Mesenchymal stem cell (in vitro differentiated cells and primary cell): ENCODE results near the gene LRIG1.

ENCODE experiments used
- DNase-seq: peaks from one replicate; pipeline ENCODE4 v3.0.0-alpha.2; 2013
- H2AFZ ChIP-seq: one replicate; pipeline ENCODE4 v1.6.1; 2013; ENCODE audit warnings: low read depth, mild to moderate bottlenecking, control low read depth, inconsistent platforms, low read length, moderate library complexity
- H2AK5ac ChIP-seq: 2 replicates; pipeline ENCODE4 v1.6.1; 2013; ENCODE audit warnings: low read length, moderate library complexity, mild to moderate bottlenecking, inconsistent platforms; ENCODE audit not compliant: severe bottlenecking
- H2BK120ac ChIP-seq: one replicate; pipeline ENCODE4 v1.6.1; 2013; ENCODE audit warnings: low read depth, mild to moderate bottlenecking, inconsistent platforms, low read length, moderate library complexity
- H2BK12ac ChIP-seq, 2 experiments: one replicate each; pipeline ENCODE4 v1.6.1; 2013; ENCODE audit warnings: inconsistent platforms in 2 of 2, low read length in 2 of 2, mild to moderate bottlenecking in 2 of 2, moderate library complexity in 2 of 2, control low read depth in 1 of 2
- H2BK15ac ChIP-seq: one replicate; pipeline ENCODE4 v1.6.1; 2013; ENCODE audit warnings: mild to moderate bottlenecking, low read depth, inconsistent platforms; ENCODE audit not compliant: poor library complexity, severe bottlenecking
- H2BK5ac ChIP-seq: 2 replicates; pipeline ENCODE4 v1.6.1; 2013; ENCODE audit warnings: low read depth, mild to moderate bottlenecking, low read length, control low read depth, inconsistent platforms; ENCODE audit not compliant: poor library complexity, severe bottlenecking
- H3K14ac ChIP-seq, 2 experiments: one replicate each; pipeline ENCODE4 v1.6.1; 2013; ENCODE audit warnings: inconsistent platforms in 2 of 2, low read length in 2 of 2, control low read depth in 1 of 2, mild to moderate bottlenecking in 1 of 2, moderate library complexity in 1 of 2
- H3K18ac ChIP-seq, 2 experiments: one replicate each; pipeline ENCODE4 v1.6.1; 2013; ENCODE audit warnings: inconsistent platforms in 2 of 2, low read length in 2 of 2, control low read depth in 1 of 2, low read depth in 1 of 2, mild to moderate bottlenecking in 1 of 2
- H3K23ac ChIP-seq, 2 experiments: one replicate each; pipeline ENCODE4 v1.6.1; 2013; ENCODE audit warnings: inconsistent platforms in 2 of 2, low read length in 2 of 2, mild to moderate bottlenecking in 2 of 2, moderate library complexity in 2 of 2, control low read depth in 1 of 2
- H3K27ac ChIP-seq: 2 replicates; pipeline ENCODE4 v1.5.1; 2013; ENCODE audit warnings: mild to moderate bottlenecking, moderate library complexity, low read length, control low read depth, inconsistent platforms; ENCODE audit not compliant: poor library complexity, severe bottlenecking
- H3K27me3 ChIP-seq, 2 experiments: 2 replicates each; pipeline versions ENCODE4 v1.6.1 to v1.7.0; 2013; ENCODE audit warnings: low read length in 2 of 2, mild to moderate bottlenecking in 2 of 2, moderate library complexity in 2 of 2, control low read depth in 1 of 2, inconsistent platforms in 1 of 2; ENCODE audit not compliant: control insufficient read depth in 1 of 2, insufficient read depth in 1 of 2
- H3K36me3 ChIP-seq, 2 experiments: 2 replicates each; pipeline versions ENCODE4 v1.6.1 to v1.7.0; 2013; ENCODE audit warnings: low read length in 2 of 2, control low read depth in 1 of 2, inconsistent platforms in 1 of 2, low read depth in 1 of 2, mild to moderate bottlenecking in 1 of 2; ENCODE audit not compliant: insufficient read depth in 2 of 2, control insufficient read depth in 1 of 2
- H3K4ac ChIP-seq, 2 experiments: one replicate each; pipeline ENCODE4 v1.6.1; 2013; ENCODE audit warnings: inconsistent platforms in 2 of 2, low read length in 2 of 2, mild to moderate bottlenecking in 2 of 2, moderate library complexity in 2 of 2, control low read depth in 1 of 2, low read depth in 1 of 2
- H3K4me1 ChIP-seq: 2 replicates; pipeline ENCODE4 v1.6.1; 2013; ENCODE audit warnings: low read depth, low read length, control low read depth; ENCODE audit not compliant: control insufficient read depth, insufficient read depth
- H3K4me2 ChIP-seq: 2 replicates; pipeline ENCODE4 v1.6.1; 2013; ENCODE audit warnings: low read length, mild to moderate bottlenecking, inconsistent platforms; ENCODE audit not compliant: poor library complexity, severe bottlenecking
- H3K4me3 ChIP-seq, 2 experiments: 2 replicates each; pipeline versions ENCODE4 v1.5.1 to v1.7.0; 2013; ENCODE audit warnings: low read length in 2 of 2, mild to moderate bottlenecking in 2 of 2, control low read depth in 1 of 2, low read depth in 1 of 2; ENCODE audit not compliant: insufficient read depth in 1 of 2
- H3K79me1 ChIP-seq: replicated peaks from 2 replicates; pipeline ENCODE4 v1.6.1; 2013; ENCODE audit warnings: mild to moderate bottlenecking, control low read depth, low read length, inconsistent platforms; ENCODE audit not compliant: poor library complexity, severe bottlenecking
- H3K9ac ChIP-seq: 2 replicates; pipeline ENCODE4 v1.7.0; 2013; ENCODE audit warnings: mild to moderate bottlenecking, low read length, moderate library complexity
- H3K9me3 ChIP-seq: 2 replicates; pipeline ENCODE4 v1.7.0; 2013; ENCODE audit warnings: mild to moderate bottlenecking, low read length; ENCODE audit not compliant: control insufficient read depth
- H4K8ac ChIP-seq: one replicate; pipeline ENCODE4 v1.6.1; 2013; ENCODE audit warnings: inconsistent platforms, mild to moderate bottlenecking, low read length, moderate library complexity
- H4K91ac ChIP-seq: one replicate; pipeline ENCODE4 v1.6.1; 2013; ENCODE audit warnings: mild to moderate bottlenecking, low read length, inconsistent platforms
- WGBS: methylation state at CpG from one replicate; pipeline ENCODE4 v1.1.7; 2013; ENCODE audit warnings: mixed read lengths; 5-methylcytosine and 5-hydroxymethylcytosine counted together

LRIG1 gene

DNA sequence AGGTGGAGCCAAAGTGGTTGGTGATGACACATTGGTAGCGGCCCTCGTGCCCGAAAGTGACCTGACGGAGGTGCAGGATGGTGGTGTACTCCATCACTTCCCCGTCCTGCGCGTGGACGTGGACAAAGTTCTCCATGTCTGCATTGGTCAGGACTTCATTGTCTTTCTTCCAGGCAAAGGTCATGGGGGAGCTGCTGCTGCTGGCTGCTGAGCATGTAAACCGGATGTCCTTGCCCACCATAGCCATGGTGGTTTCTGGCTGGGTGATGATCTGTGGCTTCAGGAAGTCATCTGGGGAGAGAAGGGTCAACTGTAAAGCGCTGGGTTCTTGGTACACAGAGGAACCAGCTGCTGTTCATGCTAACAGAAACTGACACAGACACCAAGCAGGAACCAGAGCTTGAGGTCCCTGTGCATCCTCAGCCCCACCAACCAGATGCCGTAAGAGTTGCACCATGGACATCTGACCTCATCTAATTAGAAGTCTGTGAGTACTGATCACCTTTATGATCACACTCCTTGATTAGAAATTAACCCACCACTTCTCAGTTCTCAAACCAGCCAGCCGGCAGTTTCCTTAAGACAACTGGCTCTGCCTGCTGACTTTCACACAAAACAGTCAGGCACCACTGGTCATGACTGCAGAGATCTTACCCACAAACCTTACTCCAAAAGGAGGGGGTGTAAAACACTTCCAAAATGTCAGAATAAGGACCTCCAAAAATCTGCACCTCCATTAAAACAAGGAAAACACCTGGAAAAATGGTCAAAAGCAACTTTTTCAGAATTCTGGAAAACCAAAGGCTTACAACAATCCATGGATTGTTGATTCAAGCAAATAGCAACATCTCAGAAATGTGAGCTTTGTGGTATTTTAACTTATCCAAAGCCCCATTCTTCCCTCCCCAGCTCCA, 114.6 kb downstream of the LRIG1 start:
- Histone ChIP-seq H3K4me1 (peaks cover 12% of the 10 kb centered on the region), H4K91ac (no peak overlapping the region), H3K18ac (no peak overlapping the region), H3K9ac (no peak overlapping the region), H3K14ac (no peak overlapping the region), H2BK15ac (no peak overlapping the region), H2AK5ac (peak overlapping the region; percentile 92), H3K9me3 (peaks cover 13% of the 10 kb centered on the region), H2BK12ac (no peak overlapping the region), H3K4ac (no peak overlapping the region), H3K27me3 (no peaks in the 10 kb centered on the region), H4K8ac (no peak overlapping the region), H2AFZ (no peak overlapping the region), H2BK120ac (no peak overlapping the region), H3K79me1 (peaks cover 35% of the 10 kb centered on the region), H3K27ac (peak overlapping the region; percentile 64), H3K23ac (no peak overlapping the region), H2BK5ac (no peak overlapping the region), H3K36me3 (peaks cover 54 to 68% of the 10 kb centered on the region in 2 experiments), H3K4me3 (no peak overlapping the region), H3K4me2 (no peak overlapping the region)
- 98% methylated on average over 12 of the region's 12 CpGs for WGBS
- DNase-seq, result no peak

DNA sequence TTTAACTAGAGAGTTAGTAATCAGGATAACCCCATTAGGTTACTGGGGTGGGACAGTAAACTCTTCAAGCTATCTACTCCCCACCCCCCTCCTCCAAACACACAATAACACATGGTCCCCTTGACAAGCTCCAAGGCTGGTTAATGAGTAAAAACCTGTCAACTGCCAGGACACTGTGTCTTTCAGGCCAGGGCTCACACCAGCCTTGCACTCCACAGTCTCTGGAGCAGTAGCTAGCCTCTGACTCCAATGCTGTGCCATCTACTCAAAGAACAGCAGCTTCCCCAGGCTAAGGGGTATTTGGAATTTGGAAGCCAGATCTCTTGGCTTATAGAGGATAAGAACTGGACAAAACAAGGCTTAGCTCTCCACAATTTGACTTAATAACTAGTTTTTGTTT, 115.8 kb downstream of the LRIG1 start:
- Histone ChIP-seq H2BK15ac (no peak overlapping the region), H3K79me1 (peaks cover 42% of the 10 kb centered on the region), H2BK5ac (no peak overlapping the region), H3K27ac (no peak overlapping the region), H2BK120ac (no peak overlapping the region), H4K91ac (no peak overlapping the region), H3K4me2 (no peak overlapping the region), H3K4me3 (no peak overlapping the region), H3K4me1 (peaks cover 12% of the 10 kb centered on the region), H4K8ac (no peak overlapping the region), H3K9ac (no peak overlapping the region), H3K14ac (no peak overlapping the region), H3K18ac (no peak overlapping the region), H2BK12ac (no peak overlapping the region), H2AFZ (no peak overlapping the region), H2AK5ac (no peak overlapping the region), H3K9me3 (peaks cover 13% of the 10 kb centered on the region), H3K23ac (no peak overlapping the region), H3K36me3 (peaks cover 64 to 77% of the 10 kb centered on the region in 2 experiments), H3K27me3 (no peaks in the 10 kb centered on the region), H3K4ac (no peak overlapping the region)
- DNase-seq, result no peak

DNA sequence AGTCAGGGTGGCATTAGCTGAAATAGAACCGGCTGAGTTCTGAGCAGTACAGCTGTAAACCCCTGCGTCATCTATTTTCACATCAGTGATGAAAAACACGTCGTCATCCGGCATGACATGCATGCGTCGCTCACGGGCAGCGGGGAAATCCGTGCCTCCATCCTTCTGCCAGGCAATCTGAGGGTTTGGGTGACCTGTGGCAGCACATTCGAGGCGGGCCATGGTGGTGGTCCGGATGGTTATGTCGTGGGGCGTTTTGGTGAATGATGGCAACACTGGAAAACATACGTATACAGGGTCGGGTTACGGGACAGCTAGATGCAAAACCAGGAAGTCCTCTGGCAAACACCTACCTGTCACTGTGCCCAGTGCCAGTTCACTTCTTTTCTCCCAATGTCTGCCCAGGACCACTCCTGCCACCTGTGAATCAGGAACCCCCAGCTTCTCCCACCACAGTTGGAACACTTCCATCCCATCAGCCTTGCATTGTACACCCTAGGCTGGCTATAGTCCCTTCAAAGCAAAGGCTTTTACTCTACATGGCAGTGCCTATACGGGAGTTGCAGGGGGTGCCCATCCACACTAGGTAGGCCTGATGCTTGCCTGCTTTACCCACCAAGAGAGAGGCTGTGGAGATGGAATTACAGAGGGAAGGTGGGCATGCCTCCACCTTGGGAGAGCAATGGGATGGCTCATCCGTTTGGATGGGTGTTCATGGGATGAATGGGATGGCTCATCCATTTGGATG, 116.7 kb downstream of the LRIG1 start:
- WGBS, result 97% methylated on average over 20 of the region's 20 CpGs
- Histone ChIP-seq H3K4me1 (peaks cover 12% of the 10 kb centered on the region), H2BK15ac (no peak overlapping the region), H3K9me3 (peaks cover 13% of the 10 kb centered on the region), H3K18ac (no peak overlapping the region), H2BK5ac (no peak overlapping the region), H3K9ac (no peak overlapping the region), H3K4me3 (no peak overlapping the region), H3K27me3 (no peaks in the 10 kb centered on the region), H3K4ac (no peak overlapping the region), H4K8ac (no peak overlapping the region), H3K27ac (no peak overlapping the region), H2AK5ac (no peak overlapping the region), H3K4me2 (no peak overlapping the region), H4K91ac (no peak overlapping the region), H3K14ac (no peak overlapping the region), H3K23ac (peak overlapping the region in 1 of 2 experiments; percentile 67), H3K79me1 (peaks cover 44% of the 10 kb centered on the region), H3K36me3 (peaks cover 70 to 82% of the 10 kb centered on the region in 2 experiments), H2BK120ac (no peak overlapping the region), H2BK12ac (no peak overlapping the region), H2AFZ (no peak overlapping the region)
- no peak for DNase-seq

GRCh38 chr3:66383023-66383422, 117.8 kb downstream of the LRIG1 start:
- DNase-seq, result no peak
- Histone ChIP-seq H3K4me2 (no peak overlapping the region), H3K4me3 (no peak overlapping the region), H2AFZ (no peak overlapping the region), H4K8ac (no peak overlapping the region), H3K9me3 (peaks cover 13% of the 10 kb centered on the region), H2AK5ac (no peak overlapping the region), H2BK120ac (no peak overlapping the region), H2BK5ac (no peak overlapping the region), H3K27me3 (no peaks in the 10 kb centered on the region), H3K4me1 (peaks cover 13% of the 10 kb centered on the region), H3K23ac (no peak overlapping the region), H2BK15ac (no peak overlapping the region), H4K91ac (no peak overlapping the region), H3K79me1 (peaks cover 45% of the 10 kb centered on the region), H2BK12ac (no peak overlapping the region), H3K27ac (no peak overlapping the region), H3K18ac (no peak overlapping the region), H3K36me3 (peaks cover 73 to 94% of the 10 kb centered on the region in 2 experiments), H3K9ac (no peak overlapping the region), H3K14ac (no peak overlapping the region), H3K4ac (no peak overlapping the region)
- 97% methylated on average over 18 of the region's 18 CpGs for WGBS
